Right lobe of liver (tissue), 6 donors: Measurements from ENCODE around the gene MIA. TPM values are rescaled to one million over a fixed set of nuclear protein-coding genes. Genes with fewer than 3 reads are reported as not detected.
"Not testable (repeated sequence)": the region's sequence is repeated elsewhere in the genome, so short reads cannot be mapped to it uniquely, and the experiment has no call there.

ENCODE experiments used
- ATAC-seq, 4 donors: fragments of 200-7000 bp; cut with Tn5 transposase; one replicate each; pipeline ENCODE4 v1.9.1; 2020; ENCODE audit warnings: mild to moderate bottlenecking in 4 of 4, moderate library complexity in 4 of 4
- DNase-seq, 3 donors: peaks; one replicate each; pipeline ENCODE4 v3.0.0-alpha.2; 2020
- H3K27ac ChIP-seq, 3 donors: fragments of 200-600 bp; one replicate each; pipeline ENCODE4 v1.8.0; 2022
- H3K27me3 ChIP-seq, 2 donors: fragments of 200-600 bp; one replicate each; pipeline ENCODE4 v1.8.0; 2022
- H3K36me3 ChIP-seq, 4 donors: fragments of 200-600 bp; sonication (generic) in 1 of 4; one replicate each; pipeline versions ENCODE4 v1.5.1 to v1.8.0; 2017 to 2022; ENCODE audit warnings: control low read depth in 1 of 4
- H3K4me1 ChIP-seq, 4 donors: fragments of 200-600 bp; sonication (generic) in 1 of 4; one replicate each; pipeline versions ENCODE4 v1.5.1 to v1.8.0; 2017 to 2022; ENCODE audit warnings: control low read depth in 1 of 4
- H3K4me3 ChIP-seq, 3 donors: fragments of 200-600 bp; one replicate each; pipeline ENCODE4 v1.8.0; 2022
- H3K9me3 ChIP-seq, 4 donors: fragments of 200-600 bp; sonication (generic) in 1 of 4; one replicate each; pipeline versions ENCODE4 v1.5.1 to v1.8.0; 2017 to 2022; ENCODE audit warnings: control low read depth in 1 of 4
- POLR2A ChIP-seq: fragments of 450-650 bp; IDR thresholded peaks from one replicate; pipeline ENCODE4 v1.6.1; 2017; ENCODE audit warnings: antibody characterized with exemption, mild to moderate bottlenecking
- whole genome bisulfite sequencing: methylation state at CpG from one replicate; pipeline ENCODE4 v1.1.6; 2018; ENCODE audit warnings: low coverage, low lambda C conversion rate; ENCODE audit not compliant: insufficient coverage; ENCODE audit errors: missing lambda C conversion rate; 5-methylcytosine and 5-hydroxymethylcytosine counted together
- intact Hi-C, 2 donors: fragments of 100-400 bp; cut with DNase I; formaldehyde crosslinking; loops; one replicate each; pipeline versions ENCODE4 v1.11.2 to v1.14.1; 2022
- total RNA-seq, 6 experiments: library from RNA; depleted of rRNA in 2 of 6; stranded (reverse); fragments of >200 nt in 2 of 6; fragmentation: NEBNext Ultra II Directional in 3 of 6; extraction: Animal tissue kit (Norgen Biotek cat#: 25700) in 3 of 6; gene quantifications; one replicate each; pipeline versions ENCODE4 v1.1.0 to v1.2.4, GENCODE V29; 2016 to 2023
- TF ChIP-seq, protein P1 (sequence below), 4 donors: fragments of 200-600 bp in 3 of 4; fragments of 450-650 bp in 1 of 4; IDR thresholded peaks; one replicate each; pipeline versions ENCODE4 v1.5.1 to v1.8.0; 2016 to 2022; ENCODE audit warnings: antibody characterized with exemption in 4 of 4, mild to moderate bottlenecking in 2 of 4
- donor health status: DM: no; HTN: yes; CAD: no.
- donor health status: DM: no; HTN: no; CAD: no.
- donor health status: DM: no; HTN: no; CAD: no.
- donor health status: DM: no; HTN: yes; CAD: no.
- donor health status: DM: no; HTN: yes; CAD: no.

MIA gene
- total RNA-seq, 6 experiments from 2014 or later = 0.86 to 1.9 (median 1.1) TPM; not detected in 3

DNA sequence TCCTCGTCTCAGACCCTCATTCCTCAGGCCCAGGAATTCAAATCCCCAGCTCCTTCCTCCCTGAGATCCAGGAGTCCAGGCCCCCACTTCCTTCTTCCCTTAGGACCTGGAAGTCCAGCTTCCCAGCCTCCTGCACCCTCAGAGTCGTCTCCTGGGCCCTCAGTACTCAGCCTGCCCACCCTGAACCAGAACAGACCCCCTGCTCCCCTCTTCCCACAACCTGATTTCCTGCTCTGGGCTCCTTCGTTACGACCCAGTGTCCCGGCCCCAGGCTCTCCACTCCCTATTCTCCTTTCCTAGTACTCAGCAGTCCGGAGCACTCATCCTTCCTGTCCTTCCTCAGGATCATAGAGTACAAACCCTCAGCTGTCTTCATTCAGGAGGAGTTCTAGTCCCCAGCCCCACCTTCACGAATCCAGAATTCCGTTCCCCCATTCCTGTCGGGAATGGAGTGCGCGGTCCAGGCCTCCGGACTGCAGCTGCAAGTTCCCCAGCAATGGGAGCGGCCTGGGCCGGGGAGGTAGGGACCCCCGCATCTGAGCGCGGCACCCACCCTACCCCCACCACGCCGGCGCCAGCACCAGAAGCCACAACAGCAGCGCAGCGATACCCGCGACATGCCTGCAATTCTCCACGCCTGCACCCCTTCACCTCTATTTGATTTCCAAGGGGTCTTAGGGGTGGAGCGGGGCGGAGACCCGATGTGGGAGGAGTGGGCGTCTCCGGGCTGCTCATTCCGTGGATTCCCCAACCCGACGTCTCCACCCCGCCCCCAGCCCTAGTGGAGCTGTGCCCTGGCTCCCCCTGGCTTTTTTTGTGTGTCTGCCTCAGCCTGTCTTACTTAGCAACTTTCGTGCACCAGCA lies 36.4 kb downstream of the MIA start:
- H3K4me1 ChIP-seq = no peaks in the 10 kb centered on the region
- H3K9me3 ChIP-seq = no peaks in the 10 kb centered on the region
- H3K36me3 ChIP-seq = peaks cover 0 to 26% (median 9%) of the 10 kb centered on the region in 4 donors
- H3K4me3 ChIP-seq = peak overlapping the region in 1 of 3 donors; percentile 26
- intact Hi-C loops = no loop called here
- DNase-seq = peak in 1 of 3 donors; percentile 49
- H3K27ac ChIP-seq = peak overlapping the region in 1 of 3 donors; percentile 24
- WGBS = 25% methylated on average over 14 of the region's 35 CpGs
- H3K27me3 ChIP-seq = no peaks in the 10 kb centered on the region
- TF ChIP-seq, protein P1, sequence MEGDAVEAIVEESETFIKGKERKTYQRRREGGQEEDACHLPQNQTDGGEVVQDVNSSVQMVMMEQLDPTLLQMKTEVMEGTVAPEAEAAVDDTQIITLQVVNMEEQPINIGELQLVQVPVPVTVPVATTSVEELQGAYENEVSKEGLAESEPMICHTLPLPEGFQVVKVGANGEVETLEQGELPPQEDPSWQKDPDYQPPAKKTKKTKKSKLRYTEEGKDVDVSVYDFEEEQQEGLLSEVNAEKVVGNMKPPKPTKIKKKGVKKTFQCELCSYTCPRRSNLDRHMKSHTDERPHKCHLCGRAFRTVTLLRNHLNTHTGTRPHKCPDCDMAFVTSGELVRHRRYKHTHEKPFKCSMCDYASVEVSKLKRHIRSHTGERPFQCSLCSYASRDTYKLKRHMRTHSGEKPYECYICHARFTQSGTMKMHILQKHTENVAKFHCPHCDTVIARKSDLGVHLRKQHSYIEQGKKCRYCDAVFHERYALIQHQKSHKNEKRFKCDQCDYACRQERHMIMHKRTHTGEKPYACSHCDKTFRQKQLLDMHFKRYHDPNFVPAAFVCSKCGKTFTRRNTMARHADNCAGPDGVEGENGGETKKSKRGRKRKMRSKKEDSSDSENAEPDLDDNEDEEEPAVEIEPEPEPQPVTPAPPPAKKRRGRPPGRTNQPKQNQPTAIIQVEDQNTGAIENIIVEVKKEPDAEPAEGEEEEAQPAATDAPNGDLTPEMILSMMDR (IDR thresholded peaks at IDR 0.05) = no peak
- no peak for TF ChIP-seq POLR2A
- ATAC-seq = no peak

GRCh38 chr19:40812571-40812970 lies 37.2 kb downstream of the MIA start:
- WGBS = 94% methylated on average over 5 of the region's 7 CpGs
- H3K27ac ChIP-seq, H3K9me3 ChIP-seq, ATAC-seq, H3K4me3 ChIP-seq, H3K4me1 ChIP-seq, H3K27me3 ChIP-seq, intact Hi-C loops: not testable (repeated sequence)
- H3K36me3 ChIP-seq = peaks cover 0 to 17% (median 9%) of the 10 kb centered on the region in 4 donors
- peak in 1 of 3 donors; percentile 44 for DNase-seq

- H3K27me3 ChIP-seq = no peaks in the 10 kb centered on the region
- no peak for ATAC-seq
- WGBS = 75% methylated on average over 2 of the region's 4 CpGs
- H3K4me1 ChIP-seq = no peaks in the 10 kb centered on the region
- TF ChIP-seq, protein P1 (IDR thresholded peaks at IDR 0.05) = no peak
- TF ChIP-seq POLR2A = no peak
- H3K27ac ChIP-seq = no peak overlapping the region
- no peak overlapping the region for H3K4me3 ChIP-seq
- H3K9me3 ChIP-seq = no peaks in the 10 kb centered on the region
- peak in 1 of 3 donors; percentile 53 for DNase-seq
- H3K36me3 ChIP-seq = peaks cover 0 to 11% (median 5%) of the 10 kb centered on the region in 4 donors
- intact Hi-C loops = no loop called here
Measured at GRCh38 chr19:40813182-40813581, 37.9 kb downstream of the MIA start.

GRCh38 chr19:40815223-40815622 lies 39.9 kb downstream of the MIA start:
- ATAC-seq = no peak
- peak in 1 of 3 donors; percentile 10 for DNase-seq
- H3K4me1 ChIP-seq = peaks cover 0 to 14% (median 5%) of the 10 kb centered on the region in 4 donors
- intact Hi-C loops = no loop called here
- no peak overlapping the region for H3K27ac ChIP-seq
- no peaks in the 10 kb centered on the region for H3K36me3 ChIP-seq
- no peaks in the 10 kb centered on the region for H3K9me3 ChIP-seq
- H3K4me3 ChIP-seq = no peak overlapping the region
- H3K27me3 ChIP-seq = no peaks in the 10 kb centered on the region
- TF ChIP-seq, protein P1 (IDR thresholded peaks at IDR 0.05) = no peak
- no peak for TF ChIP-seq POLR2A
- 67% methylated on average over 1 of the region's 4 CpGs for WGBS
